Right lung (tissue), 10 donors: ENCODE results near the gene LRRTM2. TPM values are rescaled to one million over a fixed set of nuclear protein-coding genes. Genes with fewer than 3 reads are reported as not detected.
A peak's percentile ranks its signal among the peaks of the same experiment; 100 is the strongest.
"Not testable (repeated sequence)": the region's sequence is repeated elsewhere in the genome, so short reads cannot be mapped to it uniquely, and the experiment has no call there.

Source experiments
- DNase-seq, 2 donors: peaks; one replicate each; pipeline ENCODE4 v3.0.0-alpha.2; 2013
- long read RNA-seq, 8 donors: transcript quantifications; one replicate each; lab custom pipeline, GENCODE V29; 2026
- polyA plus RNA-seq, 5 donors: library from polyadenylated mRNA; unstranded; fragments of 120-200 nt; gene quantifications; one replicate each; pipeline versions ENCODE4 v1.2.1 to v1.2.3, GENCODE V29; 2013; ENCODE audit warnings: inconsistent platforms in 1 of 5, low replicate concordance in 1 of 5; ENCODE audit not compliant: insufficient read length in 5 of 5, insufficient read depth in 1 of 5

The LRRTM2 gene, protein sequence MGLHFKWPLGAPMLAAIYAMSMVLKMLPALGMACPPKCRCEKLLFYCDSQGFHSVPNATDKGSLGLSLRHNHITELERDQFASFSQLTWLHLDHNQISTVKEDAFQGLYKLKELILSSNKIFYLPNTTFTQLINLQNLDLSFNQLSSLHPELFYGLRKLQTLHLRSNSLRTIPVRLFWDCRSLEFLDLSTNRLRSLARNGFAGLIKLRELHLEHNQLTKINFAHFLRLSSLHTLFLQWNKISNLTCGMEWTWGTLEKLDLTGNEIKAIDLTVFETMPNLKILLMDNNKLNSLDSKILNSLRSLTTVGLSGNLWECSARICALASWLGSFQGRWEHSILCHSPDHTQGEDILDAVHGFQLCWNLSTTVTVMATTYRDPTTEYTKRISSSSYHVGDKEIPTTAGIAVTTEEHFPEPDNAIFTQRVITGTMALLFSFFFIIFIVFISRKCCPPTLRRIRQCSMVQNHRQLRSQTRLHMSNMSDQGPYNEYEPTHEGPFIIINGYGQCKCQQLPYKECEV
- polyA plus RNA-seq, result 1 to 10 TPM in 3 of 5 donors, under 1 TPM in 2; 0.50 to 2.2 (median 1.2) TPM
- long read RNA-seq, donor 1, result 0 reads
- long read RNA-seq, donor 2, result 0 reads
- long read RNA-seq, donor 3, result 0 reads
- long read RNA-seq, donor 4, partial matches to known transcripts, result 92 of 126 reads
- long read RNA-seq, donor 4, other reads (novel, unspliced or antisense), result 34 of 126 reads
- long read RNA-seq, donor 5, full-length matches to known transcripts, result 1 of 397 reads
- long read RNA-seq, donor 5, partial matches to known transcripts, result 348 of 397 reads
- long read RNA-seq, donor 5, other reads (novel, unspliced or antisense), result 48 of 397 reads
- long read RNA-seq, donor 6, result 0 reads
- long read RNA-seq, donor 7, partial matches to known transcripts, result 241 of 275 reads
- long read RNA-seq, donor 7, other reads (novel, unspliced or antisense), result 34 of 275 reads
- long read RNA-seq, donor 8, result 0 reads

DNA sequence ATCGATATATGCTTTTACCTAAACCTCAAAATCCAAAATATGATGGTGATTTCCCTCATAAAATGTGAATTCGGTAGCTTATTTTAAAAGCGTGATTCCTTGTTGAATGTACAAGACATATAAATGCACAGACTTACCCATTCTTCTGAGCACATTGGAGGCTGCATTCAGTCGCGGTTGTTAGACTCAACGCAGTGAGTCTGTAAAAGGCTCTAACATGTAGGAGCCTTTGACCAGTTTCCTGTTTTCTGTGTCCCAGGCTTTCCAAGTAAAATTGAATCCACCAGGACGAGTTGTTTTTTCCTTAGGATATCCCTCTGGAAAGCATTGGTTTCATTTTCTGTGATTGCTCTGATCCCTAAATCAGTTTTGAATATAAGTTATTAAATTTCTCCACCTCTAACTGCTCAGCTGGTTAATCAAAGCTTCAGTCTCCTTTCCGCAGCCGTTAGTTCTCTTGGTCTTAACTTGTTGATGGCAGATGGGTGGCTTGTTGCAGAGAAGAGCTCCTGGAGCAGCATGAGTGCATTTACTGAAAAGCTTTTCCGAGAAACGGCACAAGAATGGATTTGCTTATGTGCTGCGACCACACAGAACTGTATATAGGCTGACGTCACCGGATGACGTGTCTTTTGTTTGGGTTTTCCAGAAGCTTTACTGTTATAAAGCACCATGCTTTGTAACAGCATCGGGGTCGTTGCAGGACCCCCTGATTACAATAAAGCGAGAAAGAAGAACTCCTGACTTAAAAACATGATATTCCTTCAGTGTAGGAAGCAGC, at the start of gene LRRTM2:
Gene LRRTM2 (minus strand): TSS at position 565 of the 781 bp plus-strand sequence. CDS start 424 bp downstream, at position 141.
- DNase-seq, result peak; percentile 68 to 81

DNA sequence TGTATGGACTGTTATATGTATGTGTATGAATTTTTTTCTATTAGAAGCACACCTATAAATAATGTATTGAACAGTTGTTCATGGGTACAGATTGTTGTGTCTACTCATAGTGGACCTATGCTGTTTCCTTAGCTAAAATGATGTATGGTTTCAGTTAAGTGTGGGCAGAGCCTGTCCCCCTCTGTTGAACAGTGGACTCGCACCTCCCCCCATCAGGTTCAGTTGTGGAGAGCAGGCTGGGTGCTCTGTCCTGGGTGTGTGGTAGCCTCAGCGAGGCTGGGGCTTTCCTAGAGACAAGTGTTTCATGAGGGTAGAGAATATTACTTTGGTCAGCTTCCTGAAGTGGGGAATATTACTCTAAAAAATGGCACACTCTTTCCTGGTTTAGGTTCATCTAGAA, 47.4 kb upstream of the LRRTM2 start:
- no peak for DNase-seq

DNA sequence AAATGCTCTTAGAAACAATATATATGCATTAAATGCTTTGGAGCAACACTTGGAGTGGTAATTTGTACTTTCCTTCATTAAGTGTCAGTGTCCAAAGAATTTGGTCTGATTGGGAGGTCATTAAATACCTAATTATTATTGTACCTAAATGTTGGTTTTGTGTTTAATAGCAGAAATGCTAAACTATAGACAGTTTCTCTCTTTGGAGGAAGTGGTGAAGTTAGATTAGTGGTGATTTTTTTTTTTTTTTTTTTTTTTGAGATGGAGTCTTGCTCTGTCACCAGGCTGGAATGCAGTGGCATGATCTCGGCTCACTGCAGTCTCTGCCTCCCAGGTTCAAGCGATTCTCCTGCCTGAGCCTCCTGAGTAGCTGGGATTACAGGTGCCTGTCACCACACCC, 46.2 kb upstream of the LRRTM2 start:
- DNase-seq, result not testable (repeated sequence)

DNA sequence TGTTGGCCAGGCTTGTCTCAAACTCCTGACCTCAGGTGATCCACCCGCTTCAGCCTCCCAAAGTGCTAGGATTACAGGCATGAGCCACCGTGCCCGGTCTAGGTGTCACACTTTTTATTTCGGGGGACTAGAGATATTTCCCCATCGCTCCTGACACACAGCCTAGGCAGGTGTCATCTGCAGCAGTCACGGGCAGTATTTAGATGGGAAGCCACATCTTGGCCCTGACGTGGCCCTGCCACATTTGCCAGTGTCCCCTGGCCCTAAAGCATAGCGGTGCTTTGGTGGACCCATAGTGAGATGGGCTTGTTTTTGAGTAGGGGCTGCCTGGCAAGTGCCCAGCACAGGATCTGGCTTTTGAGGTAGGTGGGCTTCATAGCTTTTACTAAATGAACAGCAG, 45.0 kb upstream of the LRRTM2 start:
- DNase-seq, result no peak

DNA sequence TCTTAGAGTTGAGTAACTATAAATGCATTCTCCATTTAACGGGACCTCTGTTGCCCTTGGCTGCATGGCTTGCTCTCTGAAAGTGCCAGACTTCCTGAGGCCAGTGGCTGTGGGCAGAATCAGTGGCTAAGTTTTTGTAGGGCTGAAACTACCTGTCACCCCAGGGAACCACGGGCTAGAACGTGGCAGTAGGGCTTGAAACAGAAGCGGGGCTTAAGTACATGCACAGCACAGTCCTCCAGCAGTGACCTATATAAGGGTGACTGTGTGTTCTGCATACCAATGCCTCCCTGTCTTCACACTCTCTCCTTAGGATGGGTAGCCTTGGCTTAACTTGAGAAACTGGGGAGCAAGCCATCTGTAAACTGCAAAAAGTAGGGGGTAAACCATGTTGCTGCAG, 43.6 kb upstream of the LRRTM2 start:
- DNase-seq, result no peak

DNA sequence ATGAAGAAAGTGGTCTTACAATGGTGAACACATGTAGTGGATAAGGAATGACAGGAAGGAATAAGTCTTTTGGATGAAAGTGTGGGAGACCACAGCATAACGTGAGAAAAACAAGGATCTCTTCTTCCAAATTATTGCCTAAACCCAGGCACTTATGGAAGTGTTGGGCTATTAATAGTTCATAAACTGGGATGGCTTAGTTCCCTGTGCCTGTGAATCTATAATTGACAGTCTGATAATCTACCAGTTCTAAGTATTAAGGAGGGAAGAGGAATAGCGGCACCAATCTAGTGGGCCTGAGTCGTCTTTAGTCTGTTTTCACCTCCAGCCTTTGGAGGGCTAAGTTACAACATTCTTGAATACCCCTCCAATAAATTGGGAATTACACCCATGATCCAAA, 39.2 kb upstream of the LRRTM2 start:
- DNase-seq, result no peak

DNA sequence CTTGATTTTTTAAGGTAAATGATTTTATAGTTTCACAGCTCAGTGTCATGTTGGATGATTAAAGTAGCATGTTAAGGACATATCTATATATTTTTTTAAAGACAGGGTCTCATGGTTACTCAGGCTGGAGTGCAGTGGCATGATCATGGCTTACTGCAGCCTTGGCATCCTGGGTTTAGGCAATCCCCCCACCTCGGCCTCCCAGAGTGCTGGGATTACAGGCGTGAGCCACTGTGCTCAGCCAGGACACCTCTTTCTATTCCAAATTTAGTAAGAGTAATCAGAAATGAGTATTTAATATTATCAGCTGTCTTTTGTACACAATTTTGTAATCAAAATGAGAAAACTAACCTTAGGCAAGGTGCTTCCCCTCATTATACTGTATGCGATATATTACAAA, 38.6 kb upstream of the LRRTM2 start:
- no peak for DNase-seq

DNA sequence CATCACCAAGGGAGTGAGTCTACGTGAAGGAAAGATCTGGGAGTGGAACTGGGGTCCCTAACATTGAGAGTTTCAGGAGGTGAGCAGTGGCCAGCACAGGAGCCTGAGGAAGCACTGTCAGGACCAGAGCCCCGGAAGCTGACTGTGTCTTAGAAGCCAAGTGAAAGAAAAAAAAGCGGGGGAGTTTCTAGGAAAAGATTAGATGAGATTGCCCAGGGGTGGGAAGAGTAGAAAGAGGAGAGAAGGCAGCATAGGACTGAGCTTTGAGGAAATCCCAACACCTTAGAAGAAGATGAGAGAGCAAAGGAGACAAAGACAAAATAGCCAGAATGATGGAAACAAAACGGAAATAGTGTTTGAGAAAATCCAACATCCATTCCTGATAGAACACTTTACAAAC, 37.0 kb upstream of the LRRTM2 start:
- no peak for DNase-seq

DNA sequence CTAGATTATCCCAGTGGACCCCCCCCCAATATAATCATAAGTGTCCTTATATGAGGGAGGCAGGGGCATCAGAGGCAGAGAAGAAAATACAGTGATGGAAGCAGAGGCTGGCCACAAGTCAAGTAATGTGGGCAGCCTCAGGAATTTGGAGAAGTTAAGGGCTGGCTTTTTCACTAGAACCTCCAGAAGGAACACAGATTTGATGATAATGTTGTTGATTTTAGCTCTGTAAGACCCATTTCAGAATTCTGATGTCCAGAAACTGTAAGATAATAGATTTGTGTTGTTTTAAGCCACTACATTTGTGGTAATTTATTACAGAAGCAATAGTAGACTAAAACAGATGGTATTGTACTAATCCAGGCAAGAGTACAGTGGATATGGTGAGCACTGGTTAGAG, 36.3 kb upstream of the LRRTM2 start:
- no peak for DNase-seq

DNA sequence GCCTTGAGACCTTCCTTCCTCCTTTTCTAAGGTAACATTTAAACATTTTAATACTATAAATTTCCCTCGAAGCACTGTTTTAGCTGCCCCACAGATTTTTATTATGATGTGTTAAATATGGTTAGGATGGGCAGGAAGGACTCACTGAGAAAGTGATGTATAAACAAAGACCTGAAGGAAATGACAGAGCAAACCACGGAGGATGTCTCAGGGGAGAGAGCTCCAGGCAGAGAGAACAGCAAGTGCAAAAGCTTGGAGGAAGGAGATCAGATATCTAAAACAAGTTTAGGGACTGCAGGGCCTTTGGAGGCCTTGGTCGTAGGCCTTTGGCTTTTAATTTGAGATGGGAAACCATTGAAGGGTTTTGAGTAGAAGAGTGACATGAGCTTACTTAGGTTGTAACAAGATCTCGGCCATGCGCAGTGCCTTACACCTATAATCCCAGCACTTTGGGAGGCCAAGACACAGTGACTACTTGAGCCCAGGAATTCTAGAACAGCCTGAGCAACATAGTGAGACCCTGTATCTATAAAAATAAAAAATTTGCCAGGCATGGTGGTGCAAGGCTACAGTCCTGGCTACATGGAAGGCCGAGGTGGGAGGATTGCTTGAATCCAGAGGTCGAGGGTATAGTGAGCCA, 35.5 kb upstream of the LRRTM2 start:
- no peak for DNase-seq

DNA sequence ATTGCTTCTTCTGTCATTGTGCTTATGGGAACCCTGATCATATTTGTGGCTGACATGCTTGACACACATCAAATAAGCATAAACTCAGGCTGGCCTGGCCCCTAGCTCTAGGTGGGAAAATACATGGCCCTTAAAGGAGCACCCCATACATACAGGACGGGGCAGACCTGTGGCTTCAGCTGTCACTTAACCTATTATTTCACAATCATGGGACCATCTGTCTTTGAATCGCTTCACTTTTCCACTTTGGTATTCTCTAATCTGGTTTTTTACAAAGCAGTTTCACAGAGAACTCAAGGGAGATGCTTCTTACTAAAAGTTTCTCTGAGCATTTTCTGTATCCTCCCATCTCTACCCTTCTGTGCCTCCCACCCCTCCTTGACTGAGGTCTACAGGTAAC, 34.6 kb upstream of the LRRTM2 start:
- DNase-seq, result no peak

DNA sequence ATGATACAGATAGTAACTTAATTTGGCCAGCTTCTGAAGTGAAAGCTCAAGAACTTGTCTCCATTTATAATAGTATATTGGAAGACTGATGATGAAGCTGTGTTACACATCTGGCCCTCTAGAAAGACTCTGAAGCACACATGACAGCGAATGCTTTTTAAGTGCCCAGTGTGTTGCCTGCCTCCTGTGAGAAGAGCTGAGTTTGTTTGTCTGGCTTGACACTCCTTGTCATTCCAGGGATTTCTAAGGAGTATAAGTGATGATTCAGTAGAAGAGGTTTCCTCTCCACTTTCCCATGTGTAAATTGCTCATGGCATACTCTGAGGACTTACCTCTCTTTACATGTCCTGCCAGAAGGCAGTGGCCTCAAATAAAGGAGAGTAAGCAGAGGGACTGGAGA, 30.4 kb upstream of the LRRTM2 start:
- DNase-seq, result no peak

DNA sequence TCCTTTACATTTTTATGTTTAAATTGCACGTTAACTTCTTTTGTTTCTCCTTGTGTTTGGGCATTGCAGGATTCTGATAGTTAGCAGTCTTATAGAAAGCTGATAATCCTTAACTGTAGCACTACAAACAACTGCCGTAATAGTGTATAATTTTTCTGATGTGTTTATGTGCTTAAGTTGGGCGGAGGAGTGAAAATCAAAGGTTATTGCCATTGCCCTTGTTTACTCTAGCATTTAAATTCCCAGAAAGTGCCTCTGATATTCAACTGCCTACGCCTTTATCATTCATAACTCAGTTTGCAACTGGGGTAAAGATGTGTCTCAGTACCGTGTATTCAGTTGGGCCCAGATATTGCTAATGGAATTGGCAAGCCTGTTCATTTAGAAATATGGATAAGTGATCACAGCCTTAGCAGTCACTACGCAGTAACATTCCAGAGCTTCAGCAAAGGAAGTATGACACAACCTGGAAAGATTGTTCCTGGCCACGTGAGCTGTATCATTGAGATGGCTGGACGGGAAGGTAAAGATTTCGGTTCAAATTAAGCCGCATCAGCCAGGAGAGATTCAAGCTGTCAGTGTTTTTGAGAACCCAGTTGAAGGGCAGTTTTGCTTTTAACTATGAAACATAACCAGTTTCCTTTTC, 28.1 kb upstream of the LRRTM2 start:
- no peak for DNase-seq

DNA sequence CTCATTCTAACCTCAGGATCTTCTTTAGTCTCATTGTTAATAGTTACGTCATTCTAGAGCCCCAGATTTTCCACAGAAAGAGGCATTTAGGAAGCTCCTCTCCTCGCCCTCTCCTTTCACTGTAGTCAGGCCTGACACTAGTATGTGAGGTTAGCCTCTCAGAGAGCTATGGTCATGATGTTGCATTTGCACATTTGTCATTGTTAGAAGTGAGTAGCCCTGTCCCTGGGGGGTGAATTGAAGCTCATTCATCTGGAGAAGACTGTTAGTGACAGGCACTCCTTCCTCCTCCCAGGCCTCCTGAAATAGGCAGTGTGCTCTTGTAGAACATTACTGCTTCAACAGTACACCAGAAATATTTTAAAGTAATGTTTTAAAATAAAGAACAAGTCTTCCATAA, 26.6 kb upstream of the LRRTM2 start:
- DNase-seq, result no peak

DNA sequence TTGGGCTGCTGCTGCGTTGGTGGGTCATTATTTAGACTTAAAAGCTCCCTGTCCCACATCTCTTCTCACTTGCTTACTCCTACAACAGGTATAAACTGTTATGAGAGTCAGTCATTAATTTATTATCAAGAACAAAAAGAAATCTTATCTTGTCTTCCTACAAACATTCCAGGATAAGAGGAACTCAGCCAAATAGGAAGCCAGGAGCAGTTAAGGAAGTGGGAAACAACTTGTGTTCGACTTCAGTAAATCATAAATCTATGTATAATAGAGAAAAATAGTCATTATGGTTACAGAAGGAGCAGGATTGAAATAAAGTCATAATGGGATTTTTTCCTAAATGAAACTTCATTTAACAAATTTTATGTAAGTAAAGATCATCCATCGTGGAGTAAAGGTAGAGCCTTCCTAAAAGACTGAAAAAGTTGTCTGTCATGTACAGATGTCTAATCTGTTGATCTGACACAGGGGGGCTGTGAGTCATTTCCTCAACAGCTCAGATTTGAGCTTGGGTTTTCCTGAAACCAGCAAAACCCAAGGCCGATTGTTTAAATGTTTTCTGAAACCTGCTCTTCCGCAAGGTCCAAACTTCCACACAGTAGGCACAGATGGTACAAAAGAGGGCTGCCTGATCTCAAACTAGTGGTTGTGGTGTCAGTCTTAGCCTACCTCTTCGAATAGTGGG, 25.3 kb upstream of the LRRTM2 start:
- no peak for DNase-seq

DNA sequence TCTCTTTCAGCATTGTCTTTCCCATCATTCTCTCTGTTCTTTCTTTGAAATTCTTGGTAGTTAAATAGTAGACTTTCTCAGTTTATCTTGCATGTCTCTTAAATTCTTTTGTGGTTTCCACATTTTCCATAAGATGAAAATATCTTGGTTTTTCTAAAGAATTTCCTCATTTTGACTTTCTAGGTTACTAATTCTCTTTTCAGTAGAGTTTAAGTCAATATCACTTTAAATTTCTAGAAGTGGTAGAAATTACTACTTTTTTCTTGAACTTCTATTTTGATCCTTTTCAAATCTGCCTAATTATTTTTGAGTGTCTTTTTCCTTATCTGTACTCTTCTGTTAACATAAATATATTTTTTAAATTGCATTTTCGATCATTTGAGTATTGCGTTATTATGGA, 23.6 kb upstream of the LRRTM2 start:
- no peak for DNase-seq

DNA sequence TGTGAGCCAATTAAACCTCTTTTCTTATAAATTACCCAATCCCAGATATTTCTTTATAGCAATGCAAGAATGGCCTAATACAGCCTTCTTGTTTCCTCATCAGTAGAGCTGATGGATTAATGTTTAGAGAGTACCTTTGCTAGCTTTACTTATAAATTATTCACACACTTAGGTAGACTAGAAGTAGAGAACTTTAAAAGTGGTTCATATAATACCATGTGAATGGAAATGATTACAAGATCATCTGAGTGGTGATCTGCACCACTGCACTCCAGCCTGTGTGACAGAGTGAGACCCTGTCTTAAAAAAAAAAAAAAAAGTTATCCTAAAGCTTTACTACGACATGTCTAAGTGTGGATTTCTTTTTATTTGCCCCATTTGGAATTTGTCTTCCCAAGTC, 23.2 kb upstream of the LRRTM2 start:
- no peak for DNase-seq

DNA sequence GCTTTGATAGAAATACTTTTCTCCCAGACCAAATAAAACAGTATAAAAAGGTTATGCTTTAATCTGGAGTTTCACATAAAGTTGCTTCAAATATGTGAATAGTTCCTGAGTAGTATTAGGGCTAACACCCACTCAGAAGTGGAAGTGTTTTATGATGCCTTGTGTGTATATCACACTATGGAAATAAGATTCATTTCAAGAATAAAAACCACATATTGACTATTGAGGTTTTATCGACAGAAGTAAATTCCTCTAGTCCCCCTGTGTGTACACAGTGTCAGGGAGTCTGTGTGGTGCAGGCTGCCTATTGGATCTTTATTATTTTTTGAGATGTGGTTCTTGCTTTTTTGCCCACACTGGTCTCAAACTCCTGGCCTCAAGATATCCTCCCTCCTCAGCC, 20.8 kb upstream of the LRRTM2 start:
- no peak for DNase-seq

DNA sequence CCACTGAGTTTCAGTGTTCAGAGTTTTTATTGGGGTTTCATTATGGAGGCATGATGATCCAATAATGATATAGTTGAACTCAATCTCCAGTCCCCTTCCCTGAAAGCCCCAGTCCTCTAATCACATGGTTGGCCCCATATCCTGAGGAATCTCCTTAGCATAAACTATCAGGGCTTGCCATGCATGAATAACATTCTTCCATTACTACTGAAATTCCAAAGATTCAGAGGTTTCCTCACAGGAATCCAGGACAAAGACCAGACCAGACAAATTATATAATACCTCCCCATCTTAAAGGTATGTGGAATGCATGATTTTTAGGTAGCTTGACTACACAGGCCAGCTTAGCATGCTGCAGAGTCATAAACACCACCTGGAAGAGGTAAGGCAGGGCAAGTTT, 15.5 kb upstream of the LRRTM2 start:
- no peak for DNase-seq

DNA sequence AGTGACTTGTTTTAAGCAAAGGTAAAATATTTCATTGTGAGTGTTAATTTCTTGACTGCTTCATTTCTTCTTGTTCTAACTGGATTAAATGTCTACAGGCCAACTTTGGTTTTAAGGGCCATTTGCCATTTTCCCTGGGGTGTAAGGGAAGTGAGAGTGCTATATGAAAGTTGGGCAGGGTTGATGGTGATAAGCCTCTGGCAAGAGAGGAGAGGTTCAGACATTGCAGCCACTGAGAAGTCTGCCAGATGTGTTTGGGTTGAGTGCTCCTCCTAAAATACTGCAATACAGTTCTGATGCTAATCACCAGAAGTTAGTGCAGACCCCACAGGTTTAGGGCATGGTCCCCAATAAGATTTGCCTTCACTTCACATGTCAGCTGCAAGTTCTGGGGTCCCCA, 14.9 kb upstream of the LRRTM2 start:
- DNase-seq, result no peak
